ENCODE results near the gene DDOST.

DDOST gene

DNA sequence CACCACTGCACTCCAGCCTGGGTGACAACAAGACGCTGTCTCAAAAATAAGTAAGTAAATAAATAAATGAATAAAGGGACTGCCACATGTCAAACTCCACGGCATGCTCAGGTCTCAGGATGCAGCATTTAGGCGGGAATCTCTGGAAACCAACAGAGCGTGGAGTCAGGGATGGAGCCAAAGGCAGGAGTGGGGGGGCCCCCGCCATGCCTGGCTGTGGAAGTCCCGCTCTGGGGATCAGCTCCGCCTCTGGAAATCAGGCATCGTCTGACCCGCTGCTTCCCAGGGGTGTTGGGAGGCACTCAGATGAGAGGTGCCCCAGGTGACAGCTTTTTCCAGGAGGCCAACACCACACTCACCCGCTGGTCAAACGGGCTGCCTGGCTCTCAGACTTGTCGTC, 36.4 kb upstream of the DDOST start:
- H3K9me3 ChIP-seq, result no peaks in the 10 kb centered on the region
- no peak overlapping the region for H3K4me3 ChIP-seq (ENCODE audit: low read depth in 1 of 2, low read length in 1 of 2)
- no peaks in the 10 kb centered on the region for H3K36me3 ChIP-seq
- H3K27me3 ChIP-seq, result no peaks in the 10 kb centered on the region
- H3K27ac ChIP-seq, result no peak overlapping the region
- TF ChIP-seq, protein P1, sequence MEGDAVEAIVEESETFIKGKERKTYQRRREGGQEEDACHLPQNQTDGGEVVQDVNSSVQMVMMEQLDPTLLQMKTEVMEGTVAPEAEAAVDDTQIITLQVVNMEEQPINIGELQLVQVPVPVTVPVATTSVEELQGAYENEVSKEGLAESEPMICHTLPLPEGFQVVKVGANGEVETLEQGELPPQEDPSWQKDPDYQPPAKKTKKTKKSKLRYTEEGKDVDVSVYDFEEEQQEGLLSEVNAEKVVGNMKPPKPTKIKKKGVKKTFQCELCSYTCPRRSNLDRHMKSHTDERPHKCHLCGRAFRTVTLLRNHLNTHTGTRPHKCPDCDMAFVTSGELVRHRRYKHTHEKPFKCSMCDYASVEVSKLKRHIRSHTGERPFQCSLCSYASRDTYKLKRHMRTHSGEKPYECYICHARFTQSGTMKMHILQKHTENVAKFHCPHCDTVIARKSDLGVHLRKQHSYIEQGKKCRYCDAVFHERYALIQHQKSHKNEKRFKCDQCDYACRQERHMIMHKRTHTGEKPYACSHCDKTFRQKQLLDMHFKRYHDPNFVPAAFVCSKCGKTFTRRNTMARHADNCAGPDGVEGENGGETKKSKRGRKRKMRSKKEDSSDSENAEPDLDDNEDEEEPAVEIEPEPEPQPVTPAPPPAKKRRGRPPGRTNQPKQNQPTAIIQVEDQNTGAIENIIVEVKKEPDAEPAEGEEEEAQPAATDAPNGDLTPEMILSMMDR (IDR thresholded peaks at IDR 0.05), result no peak
- peaks cover 6 to 9% of the 10 kb centered on the region in 2 experiments for H3K4me1 ChIP-seq (ENCODE audit: control insufficient read depth in 1 of 2, insufficient read depth in 1 of 2, low read depth in 1 of 2, low read length in 1 of 2)

DNA sequence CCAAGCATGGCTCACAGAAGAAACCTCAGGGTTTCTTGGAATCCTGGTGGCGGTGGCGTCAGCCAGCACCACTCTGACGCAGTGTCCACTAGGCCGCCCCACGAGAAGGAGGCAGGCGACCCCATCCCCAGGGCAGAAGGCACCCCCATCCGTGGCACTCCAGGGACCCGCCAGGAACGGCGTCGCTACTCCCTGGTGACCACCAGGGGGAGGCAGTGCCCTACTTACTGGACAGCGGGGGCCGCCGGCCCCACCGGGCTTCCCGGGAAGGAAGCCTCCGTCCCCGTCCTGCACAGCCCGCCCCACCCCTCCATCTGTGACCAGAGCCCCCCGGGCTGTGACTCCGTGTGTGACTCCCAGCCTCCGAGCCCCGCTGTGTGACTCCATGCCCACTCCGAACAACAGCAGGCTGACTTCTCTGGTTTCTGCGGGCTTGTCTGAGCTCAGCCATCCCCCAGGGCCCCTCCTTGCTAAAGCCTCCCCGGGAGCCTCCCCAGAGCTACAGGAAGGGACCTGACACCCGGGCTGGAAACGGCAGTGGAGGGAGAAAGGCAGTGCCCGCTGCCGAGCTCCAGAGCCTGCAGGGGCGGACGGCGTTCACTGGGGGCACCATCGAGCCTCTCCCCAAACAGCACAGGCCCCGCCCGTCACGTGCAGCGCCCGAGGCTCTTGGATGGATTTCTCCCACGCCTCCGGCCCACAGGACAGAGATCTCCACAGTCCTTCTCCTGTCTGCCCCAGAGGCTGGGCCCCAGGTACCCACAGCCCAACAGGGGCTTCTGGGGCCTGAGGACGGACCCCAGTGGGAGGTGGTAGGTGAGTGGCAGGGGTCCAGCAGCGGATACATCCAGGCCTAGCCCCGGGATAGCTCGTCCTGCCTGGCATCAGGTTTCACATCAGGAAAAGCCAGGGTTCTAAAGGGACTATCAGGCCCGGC, 35.5 kb upstream of the DDOST start:
- H3K27ac ChIP-seq, result no peak overlapping the region

DNA sequence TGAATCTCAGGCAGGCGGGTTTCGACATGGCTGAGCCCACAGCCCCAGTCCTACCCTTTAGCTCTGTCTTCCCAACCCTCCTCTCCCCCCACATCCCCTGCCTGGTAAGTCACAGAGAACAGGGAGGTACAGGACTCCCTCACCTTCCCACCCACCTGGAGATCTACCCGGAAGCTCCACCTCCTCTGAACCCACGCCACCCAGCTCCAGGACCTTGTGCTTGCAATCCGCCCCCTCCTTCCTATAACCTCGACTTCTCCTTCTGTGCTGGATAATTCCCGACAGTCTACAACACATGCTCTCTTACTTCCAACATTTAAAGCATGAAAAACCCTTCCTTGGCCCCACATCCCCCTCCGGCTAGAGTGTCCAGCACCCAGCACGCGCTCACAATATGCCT, 34.3 kb upstream of the DDOST start:
- Histone ChIP-seq H3K9me3 (no peaks in the 10 kb centered on the region), H3K36me3 (no peaks in the 10 kb centered on the region), H3K27me3 (no peaks in the 10 kb centered on the region), H3K4me1 (ENCODE audit: control insufficient read depth in 1 of 2, insufficient read depth in 1 of 2, low read depth in 1 of 2, low read length in 1 of 2) (peaks cover 6 to 9% of the 10 kb centered on the region in 2 experiments), H3K27ac (no peak overlapping the region), H3K4me3 (ENCODE audit: low read depth in 1 of 2, low read length in 1 of 2) (no peak overlapping the region)
- TF ChIP-seq, protein P1 (IDR thresholded peaks at IDR 0.05), result no peak

More for the DNA sequence above, 35.5 kb upstream of the DDOST start:
- H3K36me3 ChIP-seq, result no peaks in the 10 kb centered on the region
- H3K27me3 ChIP-seq, result no peaks in the 10 kb centered on the region
- no peaks in the 10 kb centered on the region for H3K9me3 ChIP-seq
- peak overlapping the region; percentile 63 to 80 for H3K4me3 ChIP-seq (ENCODE audit: low read depth in 1 of 2, low read length in 1 of 2)
- TF ChIP-seq, protein P1 (IDR thresholded peaks at IDR 0.05), result peak; percentile 83
- H3K4me1 ChIP-seq (ENCODE audit: control insufficient read depth in 1 of 2, insufficient read depth in 1 of 2, low read depth in 1 of 2, low read length in 1 of 2), result peaks cover 6 to 9% of the 10 kb centered on the region in 2 experiments

DNA sequence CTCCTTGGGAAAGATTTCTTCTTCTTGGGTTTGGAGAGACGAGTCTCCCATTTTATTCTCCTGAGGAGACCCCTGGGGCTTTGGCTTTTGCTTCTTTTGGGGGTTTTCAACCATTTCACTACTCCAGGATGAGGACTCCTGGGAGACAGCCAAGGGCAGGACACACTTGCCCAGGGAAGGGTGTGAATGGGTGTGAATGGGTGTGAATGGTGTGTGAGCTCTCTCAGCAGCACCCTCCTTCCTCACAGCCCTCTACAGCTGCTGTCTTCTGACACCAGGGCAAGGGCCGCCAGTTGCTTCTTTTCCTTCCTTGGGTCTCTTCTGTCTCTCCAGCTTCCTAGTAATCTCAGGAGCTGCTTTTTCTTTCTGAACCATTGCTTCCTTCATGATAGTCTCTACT, 32.5 kb upstream of the DDOST start:
- Histone ChIP-seq H3K27ac (no peak overlapping the region), H3K9me3 (no peaks in the 10 kb centered on the region), H3K4me1 (ENCODE audit: control insufficient read depth in 1 of 2, insufficient read depth in 1 of 2, low read depth in 1 of 2, low read length in 1 of 2) (peaks cover 6 to 9% of the 10 kb centered on the region in 2 experiments), H3K4me3 (ENCODE audit: low read depth in 1 of 2, low read length in 1 of 2) (no peak overlapping the region), H3K36me3 (no peaks in the 10 kb centered on the region), H3K27me3 (no peaks in the 10 kb centered on the region)
- TF ChIP-seq, protein P1 (IDR thresholded peaks at IDR 0.05), result no peak

DNA sequence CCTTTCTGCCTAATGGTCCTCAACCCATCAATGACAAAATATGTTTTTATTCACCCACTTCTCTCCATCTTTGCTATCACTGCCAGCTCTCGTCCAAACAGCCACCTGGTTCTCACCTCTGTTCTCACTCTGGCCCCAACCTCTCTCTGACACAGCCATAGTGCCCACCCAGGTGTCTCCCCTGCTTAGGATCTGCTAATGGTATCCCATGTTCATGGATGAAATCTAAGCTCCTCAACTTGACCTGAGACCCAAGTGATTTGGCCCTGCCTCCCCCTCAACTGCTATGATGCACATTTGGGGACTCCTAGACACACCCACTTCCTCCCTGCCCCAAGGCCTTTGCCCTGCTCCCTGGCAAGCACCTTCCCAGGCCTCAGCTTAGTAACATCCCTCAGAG, 30.7 kb upstream of the DDOST start:
- Histone ChIP-seq H3K4me1 (ENCODE audit: control insufficient read depth in 1 of 2, insufficient read depth in 1 of 2, low read depth in 1 of 2, low read length in 1 of 2) (peaks cover 4 to 7% of the 10 kb centered on the region in 2 experiments), H3K4me3 (ENCODE audit: low read depth in 1 of 2, low read length in 1 of 2) (no peak overlapping the region), H3K36me3 (no peaks in the 10 kb centered on the region), H3K27ac (no peak overlapping the region), H3K9me3 (no peaks in the 10 kb centered on the region), H3K27me3 (no peaks in the 10 kb centered on the region)
- TF ChIP-seq, protein P1 (IDR thresholded peaks at IDR 0.05), result no peak

Data from neutrophil (primary cell).